Ammon's horn (tissue), 1 donor: Measurements from ENCODE around the gene ANKRD66.
"Not testable (repeated sequence)": the region's sequence is repeated elsewhere in the genome, so short reads cannot be mapped to it uniquely, and the experiment has no call there.

Experiments
- DNase-seq: peaks from one replicate; pipeline ENCODE4 v3.0.0-alpha.2; 2016; ENCODE audit warnings: low spot score

The ANKRD66 gene

DNA sequence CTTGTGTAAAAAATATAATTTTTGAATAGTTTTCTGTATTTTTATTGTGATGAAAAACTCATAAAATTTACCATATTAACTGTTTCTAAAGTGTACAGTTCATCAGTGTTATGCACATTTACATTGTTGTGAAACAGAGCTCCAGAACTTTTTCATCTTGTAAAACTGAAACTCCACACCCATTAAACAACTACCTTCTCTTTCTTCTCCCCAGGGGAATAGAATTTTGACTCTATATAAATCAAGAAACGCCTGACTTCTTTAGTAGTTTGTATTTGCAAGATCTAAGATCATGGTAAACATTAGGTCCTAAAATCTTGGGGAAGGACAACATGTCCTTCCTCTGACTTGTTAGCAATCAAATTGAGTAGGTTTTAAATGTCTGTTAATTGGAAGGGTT, 9.1 kb downstream of the ANKRD66 start:
- no peak for DNase-seq

DNA sequence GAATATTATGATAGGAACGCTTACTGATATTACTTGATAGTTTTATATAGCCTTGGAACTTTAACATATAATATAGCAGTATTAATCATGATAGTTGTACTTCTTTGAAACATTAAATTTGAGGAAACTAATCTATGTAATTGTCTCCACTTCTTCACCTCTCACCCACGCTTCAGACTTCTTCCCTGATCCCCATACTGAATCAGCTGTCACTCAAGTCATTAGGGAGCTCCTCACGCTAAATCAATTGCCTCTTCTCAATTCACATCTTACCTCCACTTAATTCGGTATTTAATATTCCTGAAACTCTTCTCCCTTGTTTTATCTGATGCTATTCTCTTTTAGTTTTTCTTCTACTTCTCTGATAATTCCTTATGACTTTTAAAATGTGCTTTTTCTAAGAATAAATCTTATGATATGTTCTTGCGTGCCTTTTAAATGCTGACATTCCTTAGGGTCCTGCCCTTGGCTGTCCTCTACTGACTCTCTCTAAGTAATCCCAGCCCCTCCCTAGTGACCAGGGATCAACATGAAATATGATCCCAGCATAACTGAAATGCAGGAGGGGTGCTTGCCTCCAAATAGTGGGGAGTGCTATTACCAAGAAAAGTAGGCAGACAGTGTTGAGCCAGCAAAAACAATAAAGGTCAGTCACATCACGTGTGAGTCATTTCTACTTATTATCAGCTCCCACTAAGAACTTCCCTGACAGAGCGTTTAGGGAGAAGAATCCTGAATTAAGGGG, 9.9 kb downstream of the ANKRD66 start:
- no peak for DNase-seq

DNA sequence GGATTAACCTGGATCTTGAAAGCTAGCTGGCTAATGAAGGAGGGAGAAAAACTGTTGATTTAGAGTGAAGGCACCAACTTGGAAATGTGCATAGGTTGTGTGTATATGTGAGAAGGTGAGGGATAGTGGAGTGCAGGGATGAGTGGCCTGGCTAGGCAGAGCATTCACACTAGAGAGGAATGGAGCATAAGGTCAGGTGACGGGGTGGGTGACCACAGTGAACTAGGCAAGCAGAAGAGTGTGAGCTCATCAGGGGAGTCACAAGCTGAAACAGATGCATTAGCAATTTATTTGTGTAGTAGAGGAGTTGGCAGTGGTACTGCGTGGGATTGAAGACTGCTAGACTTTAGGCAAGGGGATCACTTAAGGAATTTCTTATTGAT, 10.5 kb downstream of the ANKRD66 start:
- DNase-seq: no peak

DNA sequence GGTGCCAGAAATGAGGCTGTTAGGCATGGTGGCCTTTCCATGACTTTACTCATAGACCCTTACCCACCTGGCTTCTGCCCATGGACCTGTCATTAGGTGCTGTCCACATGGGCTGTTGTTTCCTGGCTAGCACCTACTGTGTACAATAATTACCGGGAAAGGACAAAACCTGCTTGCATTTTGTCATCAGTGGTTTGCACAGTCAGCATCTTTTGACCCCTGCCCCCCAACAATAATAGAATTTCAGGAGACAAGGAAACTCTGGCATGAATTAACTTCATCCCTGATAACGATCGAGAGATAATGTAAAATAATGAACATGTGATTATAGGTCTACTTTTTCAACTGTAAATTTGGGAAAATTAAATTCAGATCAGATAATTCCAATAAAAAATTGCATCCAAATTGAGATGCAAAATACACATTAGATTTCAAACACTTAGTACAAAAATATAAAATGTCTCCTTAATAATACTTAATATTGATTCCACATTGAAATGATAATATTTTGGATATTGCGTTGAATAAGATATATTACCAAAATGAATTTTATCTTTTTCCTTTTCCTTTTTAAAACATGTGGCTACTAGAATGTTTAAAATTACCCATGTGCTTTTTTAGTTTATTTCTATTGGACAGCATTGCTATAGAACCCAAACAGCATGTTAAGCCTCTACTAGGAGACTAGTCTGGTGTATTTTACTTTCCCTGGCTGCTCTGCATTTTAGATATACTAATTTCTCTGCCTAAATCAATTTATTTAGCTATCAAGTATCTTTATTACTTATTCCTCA, 12.4 kb downstream of the ANKRD66 start:
- no peak for DNase-seq

DNA sequence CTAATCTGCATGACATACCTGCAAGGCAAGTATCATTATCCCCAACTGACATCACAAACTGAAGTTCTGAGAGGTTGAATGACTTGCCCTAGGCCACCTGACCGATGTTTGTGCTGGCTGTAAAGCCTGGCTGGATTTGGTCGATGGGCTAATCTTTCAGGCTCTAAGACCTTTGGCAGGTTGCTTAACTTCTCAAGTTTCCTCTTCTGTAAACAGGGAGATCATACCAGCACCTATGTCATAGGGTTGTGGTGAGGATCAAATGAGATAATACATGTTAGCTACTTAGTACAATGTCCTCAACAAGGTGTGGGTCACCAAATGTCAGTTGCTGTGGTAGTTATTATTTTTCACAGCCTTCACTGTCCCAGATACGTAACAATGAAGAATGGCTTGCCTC, 14.2 kb downstream of the ANKRD66 start:
- no peak for DNase-seq

DNA sequence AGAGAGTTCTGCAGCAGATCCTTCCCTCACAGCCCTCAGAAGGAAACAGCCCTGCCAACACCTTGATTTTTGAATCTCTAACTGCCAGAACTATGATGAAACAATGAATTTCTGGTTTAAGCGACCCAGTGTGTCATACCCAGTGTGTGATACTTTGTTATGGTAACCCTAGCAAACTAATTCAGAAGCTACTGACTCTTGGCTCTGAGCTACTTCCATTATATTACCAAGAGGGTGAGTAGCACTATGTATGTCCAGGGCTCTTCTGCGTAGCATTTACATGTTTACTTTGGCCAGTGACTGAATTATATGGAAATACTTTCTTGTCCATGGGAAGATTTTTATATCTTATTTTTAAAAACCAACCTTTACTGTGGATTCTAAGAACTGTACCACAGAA, 16.7 kb downstream of the ANKRD66 start:
- no peak for DNase-seq

DNA sequence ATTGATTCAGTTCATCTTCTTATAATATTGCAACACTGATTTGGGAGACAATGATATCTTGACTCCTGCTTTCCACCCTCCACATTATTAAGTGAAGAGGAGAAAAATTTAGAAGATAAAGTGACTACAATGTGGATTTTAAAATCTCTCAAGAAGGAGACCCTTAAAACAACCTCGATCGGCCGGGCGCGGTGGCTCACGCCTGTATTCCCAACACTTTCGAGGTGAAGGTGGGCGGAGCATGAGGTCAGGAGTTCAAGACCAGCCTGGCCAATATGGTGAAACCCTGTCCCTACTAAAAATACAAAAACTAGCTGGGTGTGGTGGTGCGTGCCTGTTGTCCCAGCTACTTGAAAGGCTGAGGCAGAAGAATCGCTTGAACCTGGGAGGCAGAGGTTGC, 17.5 kb downstream of the ANKRD66 start:
- DNase-seq: not testable (repeated sequence)

DNA sequence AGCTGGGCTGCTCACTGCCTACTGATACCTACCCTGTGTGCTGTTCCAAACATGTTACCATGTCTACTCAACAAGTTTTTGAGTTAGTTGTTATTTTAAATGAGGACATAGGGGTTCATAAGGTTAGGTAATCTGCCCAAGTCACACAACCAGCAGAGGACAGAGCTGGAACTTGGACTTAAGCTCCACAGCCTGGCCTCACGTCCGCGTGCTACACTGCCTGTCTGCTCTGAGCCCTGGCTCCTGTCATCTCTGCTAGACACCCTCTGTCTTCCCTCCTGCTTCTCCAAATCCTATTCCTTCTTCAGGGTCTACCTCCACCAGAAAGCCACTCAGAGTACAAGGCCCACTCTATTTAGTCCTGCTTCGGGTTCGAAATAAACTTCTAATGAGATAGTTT, 18.2 kb downstream of the ANKRD66 start:
- no peak for DNase-seq

DNA sequence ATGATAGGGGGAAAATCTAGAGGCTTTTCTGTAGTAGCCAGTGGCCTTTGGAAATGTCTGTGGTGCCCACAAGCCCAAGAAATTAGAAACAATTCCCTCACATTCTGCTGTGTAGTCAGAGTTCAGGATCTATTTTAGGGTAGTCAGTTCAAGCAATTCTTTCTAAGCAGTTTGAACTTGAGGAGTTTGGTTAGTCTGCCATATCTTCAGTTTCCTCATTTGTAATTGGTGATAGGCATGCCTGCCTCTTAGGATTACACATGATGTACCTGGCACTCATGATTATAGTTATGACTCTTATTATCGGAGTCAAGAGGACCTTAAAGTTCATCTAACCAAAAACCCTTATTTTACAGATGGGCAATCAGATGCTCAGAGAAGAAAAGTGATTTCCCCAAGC, 25.3 kb downstream of the ANKRD66 start:
- DNase-seq: peak; percentile 7

DNA sequence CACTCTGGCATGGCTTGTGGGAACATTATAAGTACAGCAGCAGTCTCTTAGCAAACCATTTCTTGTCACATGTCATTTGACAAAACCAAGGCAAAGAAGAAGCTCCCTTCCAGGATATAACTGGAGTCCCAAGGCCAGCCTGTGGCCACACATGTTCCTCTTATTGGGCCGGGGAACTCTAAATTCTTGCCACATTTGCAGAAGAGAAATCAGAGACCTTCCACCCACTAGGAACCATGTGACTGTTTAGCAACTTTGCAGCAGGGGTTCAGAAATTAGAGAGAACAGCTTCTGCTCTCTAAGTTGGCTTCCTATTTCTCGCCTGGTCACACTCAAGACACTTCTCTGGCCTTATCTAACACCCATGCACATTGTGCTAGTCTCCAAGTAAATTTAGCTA, 26.0 kb downstream of the ANKRD66 start:
- DNase-seq: peak; percentile 67

DNA sequence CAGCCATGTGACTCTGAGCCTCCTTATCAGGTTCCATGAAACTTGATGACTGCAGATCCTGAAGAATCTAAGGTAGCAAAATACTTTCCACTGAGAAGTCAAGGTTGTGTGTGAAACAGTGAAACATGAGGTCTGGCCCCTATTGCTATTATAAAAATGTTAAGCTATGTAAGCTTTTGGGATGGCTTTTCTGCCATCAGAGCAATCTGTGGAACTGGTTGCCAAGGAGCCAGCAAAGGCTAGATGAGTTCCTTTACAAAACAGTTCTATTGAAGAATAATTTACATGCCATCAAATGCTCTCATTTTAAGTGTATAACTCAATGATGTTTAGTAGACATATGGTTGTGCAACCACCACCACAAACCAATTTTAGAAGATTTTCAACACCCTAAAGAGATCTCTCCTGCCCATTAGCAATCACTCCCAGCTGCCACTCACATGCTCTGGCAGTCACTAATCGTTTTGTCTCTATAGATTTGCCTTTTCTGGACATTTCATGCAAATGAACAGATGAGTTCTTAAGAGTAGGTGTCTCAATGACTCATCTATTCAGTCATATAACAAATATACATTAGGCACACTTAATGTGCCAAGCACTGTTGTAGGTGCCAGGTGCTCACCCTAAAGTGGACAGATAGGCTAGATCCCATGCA, 26.6 kb downstream of the ANKRD66 start:
- DNase-seq: no peak

DNA sequence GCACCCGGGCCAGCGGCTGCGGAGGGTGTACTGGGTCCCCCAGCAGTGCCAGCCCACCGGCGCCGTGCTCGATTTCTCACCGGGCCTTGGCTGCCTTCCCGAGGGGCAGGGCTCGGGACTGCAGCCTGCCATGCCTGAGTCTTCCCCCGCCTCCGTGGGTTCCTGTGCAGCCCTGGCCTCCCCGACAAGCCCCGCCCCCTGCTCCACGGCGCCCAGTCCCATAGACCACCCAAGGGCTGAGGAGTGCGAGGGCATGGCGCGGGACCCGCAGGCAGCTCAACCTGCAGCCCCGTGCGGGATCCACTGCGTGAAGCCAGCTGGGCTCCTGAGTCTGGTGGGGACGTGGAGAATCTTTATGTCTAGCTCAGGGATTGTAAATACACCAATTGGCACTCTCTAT, 28.0 kb downstream of the ANKRD66 start:
- DNase-seq: not testable (repeated sequence)

DNA sequence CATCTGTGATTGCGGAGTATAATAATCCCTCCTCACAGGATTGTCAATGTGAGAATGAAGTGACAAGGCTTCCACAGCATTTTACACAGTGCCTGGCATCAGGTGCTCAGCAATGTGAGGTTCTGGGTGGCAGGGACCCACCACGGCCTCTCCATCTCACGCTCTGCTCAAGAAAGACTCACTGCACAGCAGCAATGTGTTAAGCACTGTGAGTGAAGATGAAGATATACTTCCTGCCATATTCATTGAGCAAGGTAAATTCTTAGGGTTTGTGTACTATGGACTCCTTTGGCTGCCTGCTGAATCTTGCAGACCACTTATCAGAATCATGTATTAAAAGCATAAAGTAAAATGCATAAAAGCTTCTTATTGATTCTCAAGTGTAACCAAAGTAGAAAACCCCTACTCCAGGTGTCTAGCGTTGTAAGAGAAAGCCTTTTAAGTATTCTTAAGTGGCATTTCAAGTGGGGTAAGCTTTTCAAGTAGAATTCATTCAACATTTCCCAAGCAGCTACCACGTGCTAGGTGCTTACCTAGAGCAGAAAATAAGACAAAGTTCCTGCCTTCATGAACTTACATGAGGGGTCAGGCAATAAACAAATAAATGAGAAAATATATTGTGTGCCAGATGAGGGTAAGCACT, 29.5 kb downstream of the ANKRD66 start:
- DNase-seq: no peak

DNA sequence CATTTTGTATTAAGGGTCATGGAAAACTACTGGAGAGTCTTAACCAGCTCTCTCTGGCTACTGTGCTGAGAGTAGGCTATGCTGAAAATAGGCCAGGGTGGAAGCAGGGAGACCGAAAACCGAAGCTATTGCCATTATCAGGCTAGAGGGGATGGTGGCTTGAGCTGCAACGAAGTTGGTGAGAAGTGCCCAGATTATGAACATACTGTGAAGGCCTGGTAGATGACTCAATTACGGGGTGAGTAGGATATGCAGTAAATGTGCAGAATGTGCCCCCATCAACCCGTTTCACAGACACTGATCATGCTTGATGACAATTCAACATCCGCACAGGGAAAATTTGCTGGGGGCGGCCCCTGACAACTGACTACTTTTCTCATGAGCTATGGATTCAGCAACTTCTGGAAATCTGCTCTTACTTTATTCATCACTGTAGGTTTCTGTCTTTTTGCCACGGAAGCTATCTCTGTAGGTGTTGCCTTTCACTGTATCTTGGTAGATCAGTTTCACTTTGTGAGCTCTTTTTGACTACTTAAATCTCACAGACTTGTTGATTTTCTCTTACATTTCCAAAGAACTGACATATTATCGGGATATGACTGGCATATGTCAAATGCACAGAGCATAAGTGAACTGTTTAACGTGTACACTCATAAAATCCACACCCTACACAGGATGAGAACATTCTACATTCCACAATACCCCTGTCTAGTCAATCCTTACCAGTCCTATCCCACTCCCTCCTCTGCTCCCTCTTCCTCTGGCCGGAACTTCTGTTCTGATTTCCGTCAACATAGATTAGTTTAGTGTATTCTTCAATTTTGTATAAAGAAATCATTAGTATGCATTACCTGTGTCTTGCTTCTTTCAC, 31.0 kb downstream of the ANKRD66 start:
- DNase-seq: no peak

DNA sequence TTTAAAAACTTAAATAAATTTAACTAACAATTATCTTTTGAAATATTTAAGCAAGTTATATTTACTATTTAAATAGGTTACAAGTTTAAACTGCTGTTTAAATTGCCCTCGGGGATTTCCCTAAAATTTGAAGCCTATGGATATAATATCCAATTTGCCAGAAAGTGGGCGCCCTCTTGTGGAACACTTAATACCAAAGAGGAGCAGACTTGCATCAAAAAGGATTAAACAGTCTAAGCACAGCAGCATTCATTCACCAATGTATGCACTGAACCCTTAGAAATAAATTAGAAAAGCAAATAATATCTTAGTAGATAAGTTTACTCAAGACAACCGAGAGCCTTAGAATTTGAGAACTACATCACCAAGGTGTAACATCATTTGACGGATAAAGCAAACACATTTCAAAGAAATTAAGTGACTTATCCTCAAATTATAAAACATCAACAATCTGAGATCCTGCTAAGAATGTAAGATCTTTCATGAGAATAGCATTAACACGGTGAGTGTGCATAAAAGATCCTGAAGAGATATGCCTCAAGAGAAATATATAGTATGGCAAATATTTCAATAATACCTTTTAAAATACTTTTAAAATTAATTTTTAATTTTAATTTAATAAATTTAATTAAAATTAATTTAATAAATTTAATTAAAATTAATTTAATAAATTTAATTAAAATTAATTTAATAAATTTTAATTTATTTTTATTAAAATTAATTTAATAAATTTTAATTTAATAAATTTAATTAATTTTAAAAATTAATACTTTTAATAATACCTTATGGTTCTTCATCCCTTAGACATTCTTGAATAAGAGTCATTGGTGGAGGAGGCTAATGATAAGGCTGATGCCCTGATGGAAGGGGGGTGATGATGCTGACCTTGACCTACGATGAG, 35.0 kb downstream of the ANKRD66 start:
- DNase-seq: peak; percentile 79

DNA sequence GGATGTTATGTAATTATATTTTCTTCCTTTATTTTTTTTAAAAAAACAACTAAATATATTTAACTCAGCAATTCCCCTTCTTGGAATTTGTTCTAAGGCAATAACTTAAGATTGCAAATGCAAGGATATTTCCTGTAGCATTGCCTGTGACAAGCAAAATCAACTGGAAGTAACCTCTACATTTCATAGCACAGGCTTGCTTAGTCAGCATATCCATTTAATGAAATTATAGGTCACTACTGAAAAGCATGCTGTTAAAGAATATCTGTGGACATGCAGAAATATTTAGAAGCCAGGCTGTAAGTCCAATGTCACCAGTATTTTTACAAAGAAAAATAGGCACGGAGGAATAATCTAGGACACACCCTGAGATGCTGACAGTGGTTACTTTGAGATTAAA, 37.8 kb downstream of the ANKRD66 start:
- DNase-seq: no peak

DNA sequence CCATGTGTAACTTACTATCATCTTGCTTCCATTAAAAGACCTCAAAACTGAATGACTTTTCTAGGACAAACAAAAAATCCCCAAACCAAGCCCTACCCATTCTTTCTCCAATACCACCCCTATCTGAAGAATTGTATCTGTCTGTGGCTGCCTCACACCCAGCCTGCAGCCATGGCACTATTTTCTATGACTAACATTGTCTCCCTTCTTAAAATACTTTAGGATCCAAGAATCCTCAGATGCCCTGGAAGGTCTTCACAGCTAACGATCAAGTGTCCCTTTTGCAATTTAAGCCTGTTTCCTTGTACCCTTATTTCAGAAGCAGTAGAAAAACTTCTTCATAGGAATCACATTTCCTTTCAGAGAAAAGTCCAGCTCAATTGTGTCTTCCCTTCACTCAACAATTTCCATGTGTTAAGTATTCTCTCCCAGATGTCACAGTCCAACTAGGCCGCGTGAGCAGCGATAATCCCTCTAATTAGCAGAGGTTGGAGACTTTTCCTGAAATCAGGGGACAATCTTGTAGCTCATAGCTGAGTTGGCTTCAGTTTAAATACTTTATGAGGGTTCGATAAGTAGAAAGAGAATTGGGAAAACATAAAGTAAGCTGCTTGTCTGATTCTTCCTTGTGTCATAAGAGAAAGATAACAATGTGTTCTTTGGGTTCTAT, 41.3 kb downstream of the ANKRD66 start:
- DNase-seq: no peak

DNA sequence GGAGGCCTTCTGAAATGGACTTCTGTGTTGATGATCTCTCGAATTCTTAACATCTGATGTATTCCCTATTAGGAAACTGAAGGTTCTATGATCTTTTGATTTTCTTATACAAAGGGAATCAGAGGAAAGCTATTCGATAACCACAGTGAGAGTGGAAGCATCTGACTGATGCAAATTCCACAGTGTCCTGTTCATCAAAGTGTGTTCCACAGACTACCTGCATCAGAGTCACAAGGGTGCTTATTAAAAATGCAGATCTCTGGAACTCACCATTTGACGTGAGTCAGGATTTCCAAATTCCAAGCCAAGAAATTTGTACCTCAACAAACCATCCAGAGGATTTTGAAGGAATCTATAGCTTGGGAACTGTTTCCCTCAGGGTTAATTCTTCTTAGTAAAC, 42.1 kb downstream of the ANKRD66 start:
- DNase-seq: no peak

DNA sequence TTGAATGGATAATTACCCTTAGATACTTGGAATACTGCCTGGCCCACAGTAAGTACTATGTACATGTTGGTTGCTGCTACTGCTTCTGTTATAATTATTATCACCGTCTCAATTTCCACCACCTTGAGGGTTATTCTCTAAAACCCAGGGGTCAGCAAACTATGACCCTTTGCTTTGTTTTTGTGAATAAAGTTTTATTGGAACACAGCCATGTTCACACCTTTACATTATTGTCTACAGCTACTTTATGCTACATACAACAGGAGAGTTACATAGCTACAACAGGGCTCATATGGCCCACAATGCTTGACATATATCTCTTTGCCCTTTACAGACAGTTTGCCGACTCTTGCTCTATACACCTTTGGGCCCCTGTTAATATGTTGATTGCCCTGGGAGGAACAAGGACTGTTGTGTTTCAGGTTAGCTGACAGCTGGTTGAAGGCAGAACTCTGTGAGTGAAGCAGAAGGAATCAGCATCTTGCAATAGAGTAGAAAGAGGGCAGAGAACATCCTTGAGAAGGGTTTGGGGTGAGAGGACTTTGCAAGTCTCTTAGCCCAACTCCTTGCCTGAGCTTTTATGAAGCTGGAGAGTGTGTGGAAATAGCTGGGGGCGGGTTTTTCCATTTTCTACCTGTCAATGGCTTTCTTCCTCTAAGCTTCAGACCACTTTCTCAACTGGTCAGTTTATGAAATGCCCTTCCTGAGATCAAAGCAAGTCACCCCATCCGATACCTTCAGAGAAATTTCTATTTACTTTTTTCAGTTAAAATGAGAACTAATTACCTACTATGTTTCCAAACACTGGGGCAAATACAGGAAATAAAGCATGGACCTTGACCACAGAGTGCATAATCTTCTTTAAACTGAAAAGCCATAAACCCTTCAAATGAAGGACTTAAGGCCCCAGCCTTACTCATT, 43.0 kb downstream of the ANKRD66 start:
- no peak for DNase-seq
